GM12892 (cell line): ENCODE data around the gene SHROOM3.

Source experiments
- POLR2A ChIP-seq: IDR thresholded peaks from 2 replicates; pipeline ENCODE4 v1.6.1; 2011; ENCODE audit warnings: low read depth, low read length, control low read depth
- TAF1 ChIP-seq: IDR thresholded peaks from 2 replicates; pipeline ENCODE4 v1.6.1; 2011; ENCODE audit warnings: low read depth, mild to moderate bottlenecking, control low read depth, low read length, borderline replicate concordance

DNA sequence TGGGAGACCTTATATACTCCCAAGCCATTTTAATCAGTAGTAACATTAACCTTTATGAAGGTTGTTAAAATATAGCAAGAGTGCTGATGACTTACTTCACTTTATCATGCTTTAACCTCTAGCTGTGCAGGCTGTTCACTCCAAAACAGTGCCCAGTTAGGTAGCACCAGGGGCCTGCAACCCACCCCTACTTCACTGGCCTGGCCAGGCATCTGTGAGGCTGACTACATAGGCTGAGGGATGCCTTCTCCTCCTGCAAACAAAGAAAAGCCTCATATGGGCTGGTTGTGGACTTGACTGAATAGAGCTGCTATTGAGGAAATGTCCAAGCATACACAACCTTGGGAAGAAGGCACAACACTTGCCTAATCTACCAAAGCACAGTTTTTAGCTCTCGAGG lies 172.8 kb downstream of the SHROOM3 start:
- TF ChIP-seq POLR2A (no peak), TAF1 (no peak)
